Fibroblast of skin of right biceps (primary cell): ENCODE measurements around the gene SLC1A7.

Experiments
- DNase-seq: peaks from one replicate; pipeline ENCODE4 v3.0.0-alpha.2; 2013

Gene SLC1A7

DNA sequence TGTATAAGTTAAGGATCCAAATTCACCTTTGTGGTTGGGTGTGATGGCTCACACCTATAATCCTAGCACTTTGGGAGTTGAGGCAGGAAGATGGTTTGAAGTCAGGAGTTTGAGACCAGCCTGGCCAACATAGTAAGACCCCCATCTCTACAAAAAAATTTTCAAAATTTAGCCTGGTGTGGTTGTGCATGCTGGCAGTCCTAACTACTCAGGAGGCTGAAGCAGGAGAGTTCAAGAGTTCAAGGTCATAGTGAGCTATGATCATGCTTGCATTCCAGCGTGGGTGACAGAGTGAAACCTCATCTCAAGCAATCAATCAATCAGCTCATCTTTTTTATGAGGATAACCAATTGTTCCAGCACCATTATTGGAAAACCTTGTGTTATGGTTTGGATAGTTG is 16.5 kb upstream of the SLC1A7 start:
- no peak for DNase-seq

DNA sequence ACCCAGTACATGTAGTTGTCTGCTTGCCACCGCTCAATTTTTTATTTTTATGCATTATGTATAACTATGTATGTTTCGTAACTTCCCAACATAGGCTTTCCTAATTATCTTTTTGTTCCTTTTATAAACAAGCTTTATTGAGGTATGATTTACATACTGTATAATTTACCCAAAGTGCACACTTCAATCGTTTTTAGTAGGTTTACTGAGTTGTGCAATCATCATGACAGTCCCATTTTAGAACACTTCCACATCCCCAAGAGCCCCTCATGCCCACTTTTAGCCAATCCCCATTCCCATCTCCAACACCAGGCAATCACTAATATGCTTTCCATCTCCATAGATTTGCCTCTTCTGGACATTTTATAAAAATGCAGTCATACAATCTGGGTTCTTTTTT is 14.3 kb upstream of the SLC1A7 start:
- DNase-seq, result no peak

DNA sequence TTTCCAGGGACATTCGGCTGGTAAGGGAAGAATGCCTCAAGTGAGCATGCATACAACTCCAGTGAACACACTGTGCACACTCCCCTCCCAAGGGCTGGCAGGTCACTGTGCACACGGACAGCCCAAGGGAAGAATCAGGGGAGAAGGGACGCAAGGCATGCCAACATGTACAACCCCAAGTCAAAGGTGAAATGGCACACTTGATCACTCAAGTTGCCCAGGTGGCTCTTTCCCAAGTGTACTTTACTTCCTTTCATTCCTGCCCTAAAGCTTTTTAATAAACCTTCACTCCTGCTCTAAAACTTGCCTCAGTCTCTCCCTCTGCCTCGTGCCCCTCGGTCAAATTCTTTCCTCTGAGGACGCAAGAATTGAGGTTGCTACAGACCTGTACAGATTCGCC is 13.5 kb upstream of the SLC1A7 start:
- no peak for DNase-seq

DNA sequence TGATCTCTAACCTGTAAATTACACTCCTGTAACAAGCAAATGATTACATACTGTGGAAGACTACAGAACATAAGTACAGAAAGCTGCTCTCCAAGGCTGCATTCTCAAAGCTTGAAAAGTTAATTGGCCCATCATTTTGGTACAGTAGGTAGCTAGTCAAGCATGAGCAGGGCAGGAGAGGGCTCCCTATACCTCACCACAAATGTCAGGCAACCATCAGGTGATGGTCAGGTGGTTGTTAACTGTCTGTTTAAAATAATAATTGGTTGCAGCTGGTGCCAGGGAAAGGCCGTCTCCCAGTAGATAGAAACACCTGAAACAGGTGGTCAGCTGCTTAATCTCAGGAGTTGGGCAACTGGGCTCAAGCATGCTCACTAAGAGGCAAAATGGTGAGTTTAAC is 13.1 kb upstream of the SLC1A7 start:
- DNase-seq, result no peak

DNA sequence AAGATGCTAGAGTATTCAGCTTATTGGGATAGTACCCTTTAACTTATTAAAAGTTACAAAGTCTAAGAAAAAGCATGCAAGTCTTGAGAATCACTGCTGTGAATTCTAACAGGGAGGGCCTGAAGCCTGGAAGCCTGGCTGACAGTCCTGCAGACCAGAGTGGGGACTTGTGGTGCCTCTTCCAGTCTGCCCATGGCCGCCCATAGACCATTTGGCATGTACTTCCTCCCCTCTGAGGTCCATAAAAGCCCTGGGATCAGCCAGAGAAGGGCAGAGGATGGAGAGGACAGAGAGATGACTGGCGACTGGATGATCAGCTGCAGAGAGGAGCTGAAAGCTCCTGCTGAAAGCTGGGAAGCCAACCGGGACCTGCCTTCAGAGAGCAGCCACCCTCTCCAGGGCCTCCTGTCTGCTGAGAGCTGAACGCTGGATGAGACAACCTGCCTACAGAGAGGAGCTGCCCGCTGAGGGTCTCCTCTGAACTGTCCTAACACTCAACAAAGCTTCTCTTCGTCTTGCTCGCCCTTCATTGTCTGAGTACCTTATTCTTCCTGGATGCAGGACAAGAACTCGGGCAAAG is 12.5 kb upstream of the SLC1A7 start:
- DNase-seq, result no peak

DNA sequence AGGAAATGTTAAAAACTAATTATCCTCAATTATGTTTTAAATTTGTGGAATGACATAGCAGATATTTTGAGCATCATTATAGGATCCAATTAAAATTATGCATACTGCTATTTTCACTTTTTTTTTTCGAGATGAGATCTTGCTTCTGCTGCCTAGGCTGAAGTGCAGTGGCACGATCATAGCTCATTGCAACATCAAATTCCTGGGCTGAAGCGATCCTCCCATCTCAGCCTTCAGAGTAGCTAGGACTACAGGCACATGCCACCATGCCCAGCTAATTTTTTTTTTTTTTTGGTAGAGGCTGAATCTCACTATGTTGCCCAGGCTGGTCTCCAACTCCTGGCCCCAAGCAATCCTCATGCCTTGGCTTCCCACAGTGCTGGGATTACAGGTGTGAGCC is 11.3 kb upstream of the SLC1A7 start:
- DNase-seq, result no peak

DNA sequence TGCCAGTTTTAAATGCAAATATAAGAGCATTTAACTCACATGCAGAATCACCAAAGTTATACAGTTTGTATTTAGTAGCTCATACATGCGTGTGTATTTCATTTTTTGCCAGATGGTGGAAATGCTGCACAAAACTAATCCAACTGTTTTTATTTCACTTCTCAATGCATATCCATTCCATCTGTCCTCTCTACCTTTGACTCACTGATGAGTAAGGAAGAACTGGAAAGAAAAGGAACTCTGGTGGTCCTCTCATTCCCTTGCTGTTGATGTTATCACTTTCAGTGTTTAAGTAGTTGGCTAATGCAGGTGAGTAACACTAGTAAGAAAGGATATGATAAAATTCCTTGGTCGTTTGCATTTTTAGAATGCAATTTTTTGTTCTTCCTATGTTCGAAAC is 5.7 kb upstream of the SLC1A7 start:
- peak; percentile 88 for DNase-seq

DNA sequence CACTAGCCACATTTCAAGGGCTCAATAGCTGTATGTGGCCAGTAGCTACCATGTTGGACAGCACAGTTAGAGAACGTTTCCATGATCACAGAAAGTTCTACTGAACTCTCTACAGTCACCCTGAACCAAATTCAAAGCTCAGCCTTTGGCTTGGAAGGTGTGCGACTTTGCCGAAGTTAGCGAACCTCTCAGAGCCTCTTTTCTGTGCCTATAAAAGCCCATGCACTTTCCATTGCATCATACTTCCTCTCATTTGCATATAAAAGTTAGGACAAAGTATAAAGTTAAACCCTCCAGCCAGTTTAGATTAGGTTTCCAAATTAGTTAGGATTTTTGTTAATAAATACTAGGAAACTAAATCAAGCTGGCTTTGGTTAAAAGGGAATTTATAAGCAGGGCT is 4.7 kb upstream of the SLC1A7 start:
- no peak for DNase-seq

DNA sequence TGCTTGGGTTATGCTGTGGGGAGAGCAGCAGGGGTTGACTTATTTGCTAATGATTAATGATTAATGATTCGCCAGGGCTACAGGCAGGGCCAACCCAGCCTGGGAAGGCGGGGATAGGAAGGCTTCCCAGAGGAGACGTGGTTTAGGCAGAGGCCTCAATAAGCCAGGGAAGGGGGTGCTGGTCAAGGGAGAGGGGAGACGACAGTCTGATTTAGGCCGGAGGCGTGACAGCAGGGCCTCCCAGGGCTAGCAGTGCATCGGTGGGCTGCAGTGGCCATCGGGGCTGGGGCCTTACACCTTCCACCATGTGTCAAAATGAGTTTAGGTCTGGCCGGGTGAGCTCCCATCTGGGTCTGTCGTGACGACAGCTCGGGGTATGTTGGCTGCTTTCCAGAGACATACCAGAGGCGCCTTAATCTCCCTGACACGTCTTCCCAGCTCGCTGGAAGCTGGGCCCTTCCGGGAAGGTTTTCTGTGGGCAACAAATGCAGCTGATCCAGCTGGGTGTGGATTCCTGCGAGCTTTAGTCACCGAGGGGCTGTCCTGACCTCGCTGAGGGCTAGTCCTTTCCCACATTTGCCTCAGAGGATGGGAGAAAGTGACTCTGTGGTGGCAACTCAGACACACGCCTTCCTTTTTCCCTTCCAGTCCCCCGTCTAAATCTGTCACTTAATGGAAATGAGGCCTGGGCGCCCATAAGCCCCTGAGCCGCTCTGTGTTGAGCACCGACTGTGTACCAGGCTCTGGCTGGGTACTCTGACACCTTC is 3.7 kb upstream of the SLC1A7 start:
- DNase-seq, result peak; percentile 100

DNA sequence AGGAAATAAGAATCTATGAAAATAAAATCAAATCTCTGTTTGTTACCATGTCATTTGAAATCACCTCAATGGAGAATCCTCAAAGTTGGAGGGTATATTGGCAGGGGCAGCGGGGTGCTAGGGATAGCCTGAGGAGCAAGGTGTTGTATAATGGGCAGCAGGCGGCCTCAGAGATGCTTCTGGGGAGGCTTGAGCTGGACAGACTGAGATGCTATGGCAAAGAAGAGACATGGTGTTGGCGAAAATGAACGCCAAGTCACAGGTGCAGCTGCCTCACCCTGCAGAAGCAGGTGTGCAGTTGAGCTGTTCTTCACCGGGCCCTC is 3.1 kb upstream of the SLC1A7 start:
- no peak for DNase-seq

DNA sequence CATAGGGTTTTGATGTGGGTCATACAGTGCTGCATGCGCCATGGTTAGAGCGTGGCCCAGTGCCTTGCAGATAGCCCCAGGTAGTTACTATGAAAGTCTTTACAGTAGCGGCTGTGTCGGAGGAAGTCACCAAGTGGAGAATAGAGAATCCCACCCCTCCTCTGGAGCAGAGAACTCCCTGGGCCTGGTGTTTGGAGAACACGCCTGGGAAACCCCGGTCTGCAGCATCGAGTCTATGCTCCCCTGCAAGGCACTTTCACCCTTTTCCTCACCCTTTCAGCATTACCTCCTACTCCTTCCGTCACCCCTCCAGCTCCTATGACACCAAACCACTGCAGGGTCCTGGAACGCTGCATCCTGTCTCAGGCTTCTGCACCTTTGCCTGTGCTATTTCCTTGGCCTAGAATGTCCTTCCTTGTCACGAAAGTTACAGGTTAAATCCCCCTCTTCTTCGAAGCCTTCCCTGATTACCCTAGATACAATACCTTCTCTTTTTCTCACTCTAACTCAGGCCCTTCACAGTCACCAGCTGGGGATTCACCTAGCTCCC is 2.7 kb upstream of the SLC1A7 start:
- no peak for DNase-seq

DNA sequence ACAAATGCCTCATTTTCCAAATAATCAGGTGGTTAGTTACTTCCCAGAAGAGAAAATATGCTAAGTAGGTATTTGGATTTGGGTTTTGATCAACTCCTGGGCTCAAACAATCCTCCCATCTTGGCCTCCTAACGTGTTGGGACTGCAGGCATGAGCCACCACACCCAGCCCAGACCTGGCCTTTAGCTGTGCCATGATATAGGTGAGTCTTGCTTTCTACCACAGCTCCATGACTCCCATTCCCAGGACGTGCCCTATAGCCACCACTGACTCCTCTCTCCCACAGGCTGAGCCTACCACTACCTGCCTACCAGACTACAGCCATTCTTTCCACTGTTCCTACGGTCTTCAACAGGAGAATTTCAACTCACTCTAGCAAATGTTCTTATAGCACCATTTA is 1.8 kb upstream of the SLC1A7 start:
- DNase-seq, result no peak

DNA sequence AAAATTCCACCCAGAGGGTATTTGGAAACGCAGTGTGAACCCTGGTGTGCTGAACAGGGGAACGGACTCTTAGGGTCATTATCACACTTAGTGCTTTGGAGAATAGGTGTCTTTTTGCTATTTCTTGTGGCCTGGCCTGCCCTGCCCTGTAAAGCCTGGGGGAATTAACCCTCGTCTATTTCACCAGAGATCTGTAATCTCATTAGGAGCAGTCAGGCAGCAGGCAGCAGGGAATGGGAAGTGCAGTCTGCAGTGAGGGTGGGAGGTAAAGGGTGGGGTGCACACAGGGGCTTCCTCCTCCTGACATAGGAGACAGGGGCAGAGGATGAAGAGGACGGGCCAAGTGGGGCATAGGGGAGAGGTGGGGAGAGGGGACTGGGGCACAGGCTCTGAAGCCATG is 1.1 kb upstream of the SLC1A7 start:
- no peak for DNase-seq

DNA sequence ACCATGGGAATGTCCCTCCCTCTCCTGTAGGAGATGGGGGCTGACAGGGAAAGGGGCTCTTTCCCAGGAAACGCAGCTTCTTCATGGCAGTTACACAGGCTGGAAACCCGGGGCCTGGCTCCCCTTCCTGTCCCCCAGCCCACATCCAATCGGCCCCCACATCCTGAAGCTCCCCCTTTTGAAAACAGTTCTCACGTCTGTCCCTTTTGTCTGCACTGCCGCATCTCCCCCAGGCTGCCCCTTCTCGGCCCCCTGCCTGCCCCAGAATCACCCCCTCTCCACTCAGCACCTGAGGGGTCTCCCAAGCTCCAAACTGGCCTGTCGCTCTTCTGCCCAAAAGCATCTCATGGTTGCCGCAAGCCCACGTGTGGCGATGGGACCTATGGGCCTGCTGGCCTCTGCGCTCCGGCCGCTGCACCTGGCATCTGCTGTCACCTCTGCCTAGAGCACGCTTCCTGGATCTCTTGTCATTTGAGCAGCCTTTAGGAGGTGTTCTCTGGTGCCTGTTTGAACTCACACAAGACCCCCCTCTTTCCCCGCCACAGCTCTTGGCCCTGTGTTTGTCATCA is 867 bp downstream of the SLC1A7 start:
- DNase-seq, result no peak

DNA sequence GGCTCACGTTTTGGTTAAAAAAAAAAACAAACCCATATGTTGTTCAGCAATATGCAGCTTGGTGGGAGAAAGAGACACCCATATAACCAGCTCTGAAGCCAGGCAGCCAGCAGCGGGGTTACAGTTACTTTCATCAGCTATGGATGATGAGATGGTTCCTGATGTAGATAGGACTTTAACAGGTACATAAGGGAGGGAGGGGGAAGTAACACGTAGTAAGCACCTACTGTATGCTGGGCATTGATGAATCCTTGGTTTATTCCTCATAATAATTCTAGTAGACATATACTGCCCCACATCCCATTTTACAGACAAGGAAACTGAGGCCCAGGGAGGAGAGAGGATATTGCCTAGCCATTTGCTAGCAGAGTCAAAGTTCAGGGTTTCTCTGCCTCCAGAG is 2.0 kb downstream of the SLC1A7 start:
- DNase-seq, result no peak

DNA sequence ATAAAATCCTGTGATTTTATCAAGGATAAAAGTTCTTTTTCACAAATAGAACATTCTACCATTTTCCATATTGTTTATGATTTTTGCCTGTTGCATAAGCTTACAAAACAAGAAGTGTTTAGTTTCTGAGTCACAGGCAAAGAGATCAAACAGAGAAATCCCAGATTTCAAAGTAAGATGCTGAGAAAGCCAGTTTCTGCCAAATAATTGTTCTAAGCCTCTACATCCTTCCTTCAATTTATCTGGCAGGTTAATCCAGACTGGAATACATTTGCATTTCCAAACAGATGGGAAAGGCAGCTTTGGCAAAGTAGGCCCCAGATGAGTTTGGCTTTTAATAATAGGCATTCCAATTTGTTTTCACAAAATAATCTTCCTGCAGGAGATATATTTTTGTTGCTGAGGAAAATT is 2.5 kb downstream of the SLC1A7 start:
- no peak for DNase-seq

DNA sequence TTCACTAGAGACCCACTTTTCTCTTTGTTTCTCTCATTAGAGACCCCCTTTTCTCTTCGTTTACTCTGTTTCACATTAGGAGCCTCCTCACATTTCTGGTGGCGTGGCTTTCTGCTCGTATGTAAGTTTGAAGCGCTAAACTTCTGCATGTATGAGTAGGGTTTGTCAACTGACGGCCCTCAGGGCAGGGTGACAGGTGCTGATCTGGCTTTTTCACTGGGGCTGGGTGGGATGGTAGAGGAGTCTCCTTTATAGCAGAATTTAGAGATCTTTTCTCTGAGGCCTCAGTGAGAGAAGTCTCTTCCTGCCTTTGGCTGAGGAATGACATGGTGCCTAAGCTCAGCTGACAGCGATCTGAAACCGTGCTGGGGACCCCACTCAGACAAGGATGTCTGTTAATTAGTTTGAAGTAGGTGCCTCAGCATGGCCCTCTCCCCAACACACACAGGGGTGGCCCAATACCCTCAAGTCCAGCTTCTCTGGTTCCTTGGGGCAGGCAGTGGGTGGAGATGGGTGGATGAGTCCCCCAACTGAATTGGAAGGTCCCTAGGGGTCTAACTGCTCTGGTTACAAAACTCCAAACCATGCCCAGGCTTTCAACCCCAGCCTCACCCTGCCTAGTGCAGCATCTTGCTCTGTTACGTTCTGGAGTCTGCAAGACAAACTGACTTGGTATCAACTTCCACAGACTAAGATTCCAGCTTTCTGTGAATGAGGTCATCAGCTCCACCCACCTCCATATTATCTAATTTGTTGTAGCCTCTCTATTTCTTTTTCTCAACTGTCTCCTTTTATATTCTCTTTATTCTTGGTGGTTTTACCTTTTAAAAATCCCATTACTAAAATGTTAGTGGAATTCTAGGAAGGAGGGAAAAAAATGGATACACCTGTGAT is 3.2 kb downstream of the SLC1A7 start:
- DNase-seq, result no peak

DNA sequence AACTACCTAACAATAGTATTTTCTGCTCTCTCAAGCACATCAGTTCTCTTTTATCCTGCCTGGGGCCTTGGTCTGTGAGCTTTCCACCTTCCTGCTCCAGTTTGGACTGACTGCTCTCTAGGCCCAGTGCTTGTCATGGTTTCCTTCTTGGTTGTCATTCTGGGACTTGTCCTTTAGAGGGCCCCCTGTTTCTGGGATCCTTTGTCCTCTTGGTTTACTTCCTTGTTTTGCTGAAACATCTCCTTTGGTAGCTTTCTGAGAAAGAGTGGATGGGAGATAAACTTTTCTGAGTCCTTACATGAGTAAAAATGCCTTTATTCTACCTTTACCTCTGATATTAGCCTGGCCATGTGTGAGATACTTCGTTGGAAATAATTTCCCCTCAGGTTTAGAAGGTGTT is 4.7 kb downstream of the SLC1A7 start:
- no peak for DNase-seq

DNA sequence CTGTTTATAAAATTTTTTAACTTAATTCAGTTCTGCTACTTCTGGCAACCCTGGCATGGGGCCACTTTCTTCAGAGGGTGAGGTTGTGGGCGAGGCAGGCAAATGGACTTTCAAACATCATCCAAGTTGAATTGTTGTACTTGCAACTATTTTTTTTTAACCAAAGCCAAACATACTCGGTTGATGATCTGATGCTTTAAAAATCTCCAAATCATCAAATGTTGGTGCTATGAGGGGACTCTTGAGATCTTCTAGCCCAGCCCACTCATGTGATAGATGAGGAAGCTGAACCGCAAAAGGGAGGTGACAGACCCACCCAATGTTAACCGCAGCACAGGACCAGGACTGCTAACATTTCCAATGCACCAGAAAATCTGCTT is 6.7 kb downstream of the SLC1A7 start:
- peak; percentile 88 for DNase-seq

DNA sequence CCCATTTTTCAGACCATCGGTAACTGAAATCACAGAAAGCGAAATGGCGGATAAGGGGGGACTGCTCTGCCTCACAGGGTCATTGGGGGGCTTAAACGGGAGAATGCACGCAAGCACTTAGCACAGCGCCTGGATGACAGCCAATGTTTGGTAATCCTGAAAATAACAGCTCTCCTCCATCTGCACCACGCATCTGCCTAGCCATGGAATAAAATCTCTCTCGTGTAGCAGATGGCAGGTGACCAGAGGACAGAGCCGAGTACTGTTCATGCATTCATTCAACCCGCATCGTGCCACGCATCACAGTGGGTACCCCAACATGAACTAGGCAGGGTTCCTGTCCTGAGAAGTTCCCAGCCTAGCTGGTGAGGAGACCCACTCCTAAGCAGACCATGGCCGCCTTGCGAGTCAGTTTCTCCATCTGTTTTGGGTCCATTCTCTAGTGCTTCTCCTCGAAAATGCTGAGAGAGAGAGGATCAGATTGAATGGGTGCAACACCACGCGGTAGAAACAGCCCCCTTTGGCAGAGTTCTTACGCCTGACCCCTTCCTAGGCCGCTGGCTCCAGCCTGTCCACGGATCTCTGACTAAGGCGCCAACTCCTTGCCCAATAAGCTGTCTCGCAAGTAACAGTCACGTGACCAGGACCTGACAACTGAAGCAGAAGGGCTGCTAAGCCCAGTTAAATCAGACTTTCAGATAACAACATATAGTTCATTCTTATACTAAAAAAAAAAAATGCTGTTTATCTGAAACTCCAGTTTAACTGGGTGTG is 7.3 kb downstream of the SLC1A7 start:
- peak; percentile 38 for DNase-seq

DNA sequence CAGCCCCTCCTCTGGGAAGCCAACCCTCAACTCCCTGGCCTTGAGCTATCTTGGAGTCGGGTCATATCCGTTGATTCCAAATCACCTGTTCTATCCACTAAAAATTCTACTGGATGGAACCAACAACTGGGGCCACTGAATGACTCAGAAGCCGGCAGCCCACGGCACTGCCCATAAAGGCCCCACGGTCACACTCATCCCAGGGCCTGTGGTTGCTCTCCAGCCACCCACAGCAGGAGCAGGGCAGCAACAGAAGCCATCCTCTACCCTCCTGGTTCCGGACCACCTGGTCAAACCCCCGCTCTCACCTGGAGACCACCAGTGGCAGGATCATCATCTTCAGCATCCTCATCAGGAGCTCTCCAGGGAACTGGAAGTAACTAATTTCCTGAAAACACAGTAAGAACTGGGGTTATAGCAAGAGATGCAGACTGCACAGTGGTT is 8.4 kb downstream of the SLC1A7 start:
- no peak for DNase-seq

DNA sequence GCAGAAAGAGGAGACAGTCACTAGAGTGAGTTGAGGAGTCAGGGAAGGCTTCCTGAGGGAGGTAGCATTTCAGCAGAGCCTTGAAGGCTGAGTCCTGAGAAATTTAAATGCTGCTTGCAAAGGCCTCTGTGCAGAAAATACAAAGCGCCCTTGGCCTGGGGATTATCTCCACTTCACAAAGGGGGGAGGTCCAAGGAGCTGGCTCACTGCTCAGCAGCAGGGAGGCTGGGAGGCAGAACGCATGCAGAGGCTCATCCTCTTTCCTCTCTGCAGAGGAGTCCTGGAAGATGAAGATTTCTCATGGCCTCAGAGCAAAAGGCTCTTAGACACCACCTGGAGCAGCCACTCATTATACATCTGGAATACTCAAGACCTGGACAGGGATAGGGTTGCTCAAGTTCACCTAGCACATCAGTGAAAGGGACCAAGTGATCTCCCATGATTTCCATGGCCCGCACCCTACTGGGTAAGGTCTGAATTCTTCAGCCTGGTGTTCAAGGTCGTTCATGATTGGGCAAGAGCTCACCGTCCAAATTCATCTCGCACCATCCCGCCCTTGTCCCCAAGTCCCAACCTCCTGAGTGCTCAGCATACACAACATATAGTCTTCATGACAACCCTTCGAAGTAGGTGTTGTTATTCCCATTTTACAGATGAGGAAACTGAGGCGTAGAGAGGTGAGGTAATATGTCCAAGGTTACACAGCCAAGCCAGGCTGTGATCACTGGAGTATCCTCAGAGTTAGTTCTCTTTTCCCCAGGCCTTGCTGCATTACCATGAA is 9.0 kb downstream of the SLC1A7 start:
- DNase-seq, result no peak
